AG09319 (cell line): ENCODE data around the gene FREM2.

Experiments used
- DNase-seq: peaks from one replicate; pipeline ENCODE4 v3.0.0-alpha.2; 2010; ENCODE audit warnings: low read depth; ENCODE audit errors: extremely low read depth
- CTCF ChIP-seq: IDR thresholded peaks from 2 replicates; pipeline ENCODE4 v1.5.1; 2011; ENCODE audit warnings: low read depth, mild to moderate bottlenecking, inconsistent platforms, low read length, moderate library complexity

The FREM2 gene

GRCh38 chr13:38759390-38759789 is 72.5 kb downstream of the FREM2 start:
- DNase-seq: no peak

GRCh38 chr13:38763446-38764381 is 76.8 kb downstream of the FREM2 start:
- DNase-seq: peak; percentile 4
- TF ChIP-seq CTCF: peak; percentile 55

More at GRCh38 chr13:38759390-38759789, 72.5 kb downstream of the FREM2 start:
- no peak for TF ChIP-seq CTCF

- TF ChIP-seq CTCF: no peak
- DNase-seq: no peak
Observed at GRCh38 chr13:38766799-38767198, 79.9 kb downstream of the FREM2 start.

GRCh38 chr13:38767506-38768265 is 80.8 kb downstream of the FREM2 start:
- no peak for TF ChIP-seq CTCF

GRCh38 chr13:38769526-38769925 is 82.6 kb downstream of the FREM2 start:
- no peak for DNase-seq
- TF ChIP-seq CTCF: no peak

More at GRCh38 chr13:38767506-38768265, 80.8 kb downstream of the FREM2 start:
- DNase-seq: no peak

- TF ChIP-seq CTCF: no peak
- no peak for DNase-seq
Observed at GRCh38 chr13:38775085-38775484, 88.2 kb downstream of the FREM2 start.
